DOHH2 (cell line): ENCODE results near the gene SPOP.

ENCODE experiments used
- H3F3A ChIP-seq: fragments of 200-600 bp; sonication (generic), shearing (Covaris generic); 2 replicates; pipeline ENCODE4 v1.6.0; 2016; ENCODE audit warnings: antibody characterized with exemption, mild to moderate bottlenecking; ENCODE audit not compliant: control insufficient read depth, insufficient read depth
- H3K27ac ChIP-seq: fragments of 200-600 bp; sonication (generic); 2 replicates; pipeline ENCODE4 v1.5.1; 2014; ENCODE audit warnings: low read depth, mild to moderate bottlenecking, low read length, moderate library complexity
- H3K27me3 ChIP-seq: fragments of 200-600 bp; sonication (generic); 2 replicates; pipeline ENCODE4 v1.6.1; 2014; ENCODE audit warnings: mild to moderate bottlenecking, low read length, mixed read lengths; ENCODE audit not compliant: control insufficient read depth
- H3K36me3 ChIP-seq: fragments of 200-600 bp; sonication (generic); 2 replicates; pipeline ENCODE4 v1.6.1; 2014; ENCODE audit warnings: mild to moderate bottlenecking, low read length, moderate library complexity, mixed read lengths; ENCODE audit not compliant: control insufficient read depth
- H3K4me1 ChIP-seq: fragments of 200-600 bp; sonication (generic); 2 replicates; pipeline ENCODE4 v1.6.1; 2014; ENCODE audit warnings: mild to moderate bottlenecking, low read length, mixed read lengths; ENCODE audit not compliant: control insufficient read depth
- H3K4me2 ChIP-seq: fragments of 200-600 bp; sonication (generic); 2 replicates; pipeline ENCODE4 v1.6.0; 2014; ENCODE audit warnings: mild to moderate bottlenecking, low read length, moderate library complexity
- H3K4me3 ChIP-seq: fragments of 200-600 bp; sonication (generic); 2 replicates; pipeline ENCODE4 v1.5.1; 2014; ENCODE audit warnings: mild to moderate bottlenecking, low read length, mixed read lengths
- H3K79me2 ChIP-seq: fragments of 200-600 bp; sonication (generic); 2 replicates; pipeline ENCODE4 v1.6.1; 2014; ENCODE audit warnings: mild to moderate bottlenecking, low read length, mixed read lengths; ENCODE audit not compliant: control insufficient read depth
- H3K9me2 ChIP-seq: fragments of 200-600 bp; sonication (generic); replicated peaks from 2 replicates; pipeline ENCODE4 v1.6.1; 2014; ENCODE audit warnings: mild to moderate bottlenecking, low read length, mixed read lengths; ENCODE audit not compliant: control insufficient read depth
- H3K9me3 ChIP-seq: fragments of 200-600 bp; sonication (generic); 2 replicates; pipeline ENCODE4 v1.6.1; 2014; ENCODE audit warnings: antibody characterized with exemption, low read length, mixed read lengths; ENCODE audit not compliant: control insufficient read depth, insufficient read depth
- H4K20me1 ChIP-seq: fragments of 200-600 bp; sonication (generic); 2 replicates; pipeline ENCODE4 v1.6.0; 2014; ENCODE audit warnings: low read depth, mild to moderate bottlenecking, antibody characterized with exemption, low read length, moderate library complexity; ENCODE audit not compliant: control insufficient read depth, insufficient read depth
- CTCF ChIP-seq: fragments of 200-600 bp; sonication (generic); IDR thresholded peaks from one replicate; pipeline ENCODE4 v1.5.1; 2014; ENCODE audit warnings: antibody characterized with exemption, mild to moderate bottlenecking, low read depth, low read length; ENCODE audit not compliant: poor library complexity, severe bottlenecking
- EZH2phosphoT487 ChIP-seq: fragments of 200-600 bp; sonication (generic); IDR thresholded peaks from 2 replicates; pipeline ENCODE4 v1.6.1; 2017; ENCODE audit warnings: borderline replicate concordance, mild to moderate bottlenecking, antibody characterized with exemption, low read length, moderate library complexity, mixed read lengths

The SPOP gene

DNA sequence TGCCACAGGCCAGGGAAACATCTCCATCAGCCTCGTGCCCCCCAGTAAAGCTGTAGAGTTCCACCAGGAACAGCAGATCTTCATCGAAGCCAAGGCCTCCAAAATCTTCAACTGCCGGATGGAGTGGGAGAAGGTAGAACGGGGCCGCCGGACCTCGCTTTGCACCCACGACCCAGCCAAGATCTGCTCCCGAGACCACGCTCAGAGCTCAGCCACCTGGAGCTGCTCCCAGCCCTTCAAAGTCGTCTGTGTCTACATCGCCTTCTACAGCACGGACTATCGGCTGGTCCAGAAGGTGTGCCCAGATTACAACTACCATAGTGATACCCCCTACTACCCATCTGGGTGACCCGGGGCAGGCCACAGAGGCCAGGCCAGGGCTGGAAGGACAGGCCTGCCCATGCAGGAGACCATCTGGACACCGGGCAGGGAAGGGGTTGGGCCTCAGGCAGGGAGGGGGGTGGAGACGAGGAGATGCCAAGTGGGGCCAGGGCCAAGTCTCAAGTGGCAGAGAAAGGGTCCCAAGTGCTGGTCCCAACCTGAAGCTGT lies 98.9 kb downstream of the SPOP start:
- peaks cover 40% of the 10 kb centered on the region for H3K27me3 ChIP-seq
- no peaks in the 10 kb centered on the region for H3K79me2 ChIP-seq
- no peaks in the 10 kb centered on the region for H3F3A ChIP-seq
- no peaks in the 10 kb centered on the region for H3K36me3 ChIP-seq
- no peak overlapping the region for H3K27ac ChIP-seq
- H3K9me3 ChIP-seq: no peaks in the 10 kb centered on the region
- H3K9me2 ChIP-seq: no peaks in the 10 kb centered on the region
- no peak for TF ChIP-seq CTCF
- TF ChIP-seq EZH2phosphoT487: no peak
- H3K4me3 ChIP-seq: no peak overlapping the region
- H3K4me1 ChIP-seq: no peaks in the 10 kb centered on the region
- no peaks in the 10 kb centered on the region for H4K20me1 ChIP-seq
- H3K4me2 ChIP-seq: no peak overlapping the region

- H3K9me2 ChIP-seq: no peaks in the 10 kb centered on the region
- no peaks in the 10 kb centered on the region for H3K9me3 ChIP-seq
- H3K36me3 ChIP-seq: no peaks in the 10 kb centered on the region
- H3K27me3 ChIP-seq: peaks cover 45% of the 10 kb centered on the region
- no peaks in the 10 kb centered on the region for H3K4me1 ChIP-seq
- no peaks in the 10 kb centered on the region for H3F3A ChIP-seq
- no peak overlapping the region for H3K4me3 ChIP-seq
- no peaks in the 10 kb centered on the region for H3K79me2 ChIP-seq
- no peak overlapping the region for H3K27ac ChIP-seq
- no peak overlapping the region for H3K4me2 ChIP-seq
- no peaks in the 10 kb centered on the region for H4K20me1 ChIP-seq
- TF ChIP-seq CTCF (no peak), EZH2phosphoT487 (no peak)
Observed at GRCh38 chr17:49578414-49578813, 99.5 kb downstream of the SPOP start.

DNA sequence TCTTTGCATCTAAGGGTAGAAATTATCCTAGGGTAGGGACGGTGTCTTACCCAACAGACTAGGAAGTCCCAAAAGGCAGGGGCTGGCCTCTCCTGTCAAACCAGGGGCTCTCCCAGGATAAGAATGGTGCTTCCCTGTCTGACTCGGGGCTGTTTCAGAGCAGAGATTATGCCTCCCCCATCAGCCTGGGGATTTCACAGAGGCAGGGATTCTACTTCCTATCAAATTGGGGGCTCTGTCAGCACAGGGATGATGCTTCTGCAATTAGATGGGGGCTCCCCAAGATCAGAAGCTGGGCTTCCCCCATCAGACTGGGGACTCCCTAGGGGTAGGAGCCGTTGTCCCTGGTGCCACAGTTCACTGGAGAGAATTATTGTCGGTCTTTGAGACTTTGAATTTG lies 99.9 kb downstream of the SPOP start:
- peaks cover 45% of the 10 kb centered on the region for H3K27me3 ChIP-seq
- H3K4me2 ChIP-seq: no peak overlapping the region
- no peaks in the 10 kb centered on the region for H3F3A ChIP-seq
- H3K9me3 ChIP-seq: no peaks in the 10 kb centered on the region
- no peaks in the 10 kb centered on the region for H3K9me2 ChIP-seq
- no peaks in the 10 kb centered on the region for H3K4me1 ChIP-seq
- no peaks in the 10 kb centered on the region for H3K79me2 ChIP-seq
- TF ChIP-seq EZH2phosphoT487 (no peak), CTCF (no peak)
- no peaks in the 10 kb centered on the region for H4K20me1 ChIP-seq
- no peak overlapping the region for H3K4me3 ChIP-seq
- H3K27ac ChIP-seq: no peak overlapping the region
- H3K36me3 ChIP-seq: no peaks in the 10 kb centered on the region

DNA sequence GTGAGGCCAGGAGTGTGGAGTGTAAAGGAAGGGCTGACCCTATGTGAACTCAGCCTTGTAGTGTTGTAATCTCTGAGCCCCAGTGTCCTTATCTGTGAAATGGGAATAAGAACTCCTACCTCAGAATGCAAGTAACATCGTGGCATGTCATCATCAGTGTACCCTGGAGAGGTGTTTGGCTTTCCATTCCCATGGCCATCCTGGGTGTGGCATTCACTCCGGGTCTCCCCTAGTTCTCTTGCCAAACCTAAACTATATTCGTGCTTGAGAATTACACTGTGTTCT lies 100.3 kb downstream of the SPOP start:
- H3K4me3 ChIP-seq: no peak overlapping the region
- no peaks in the 10 kb centered on the region for H3K4me1 ChIP-seq
- no peaks in the 10 kb centered on the region for H4K20me1 ChIP-seq
- H3K9me3 ChIP-seq: no peaks in the 10 kb centered on the region
- no peak overlapping the region for H3K27ac ChIP-seq
- no peaks in the 10 kb centered on the region for H3K9me2 ChIP-seq
- no peaks in the 10 kb centered on the region for H3K36me3 ChIP-seq
- no peak overlapping the region for H3K4me2 ChIP-seq
- H3K27me3 ChIP-seq: peaks cover 49% of the 10 kb centered on the region
- H3F3A ChIP-seq: no peaks in the 10 kb centered on the region
- H3K79me2 ChIP-seq: no peaks in the 10 kb centered on the region
- no peak for TF ChIP-seq CTCF
- no peak for TF ChIP-seq EZH2phosphoT487
